Ishikawa (cell line): Measurements from ENCODE around the gene NTM.

Experiments
- CEBPB ChIP-seq: IDR thresholded peaks from 2 replicates; pipeline ENCODE4 v1.6.1; 2012
- EP300 ChIP-seq: IDR thresholded peaks from 2 replicates; pipeline ENCODE4 v1.6.1; 2012; ENCODE audit warnings: borderline replicate concordance
- FOXM1 ChIP-seq: IDR thresholded peaks from 2 replicates; pipeline ENCODE4 v1.6.1; 2012; ENCODE audit warnings: low read depth, borderline replicate concordance
- RAD21 ChIP-seq: IDR thresholded peaks from 2 replicates; pipeline ENCODE4 v1.6.1; 2012; ENCODE audit warnings: low read depth
- TAF1 ChIP-seq: IDR thresholded peaks from 2 replicates; pipeline ENCODE4 v1.6.1; 2012; ENCODE audit warnings: low read depth, mild to moderate bottlenecking
- YY1 ChIP-seq: IDR thresholded peaks from 2 replicates; pipeline ENCODE4 v1.6.1; 2012; ENCODE audit warnings: low read depth
- ZBTB7A ChIP-seq: IDR thresholded peaks from 2 replicates; pipeline ENCODE4 v1.6.1; 2012; ENCODE audit warnings: low read depth
- TF ChIP-seq, protein P1 (sequence below): IDR thresholded peaks from 2 replicates; pipeline ENCODE4 v1.6.1; 2012; ENCODE audit warnings: low read depth, mild to moderate bottlenecking

GRCh38 chr11:131703311-131703710 lies 332.9 kb downstream of the NTM start:
- TF ChIP-seq TAF1 (no peak), EP300 (no peak), FOXM1 (no peak), ZBTB7A (no peak), YY1 (no peak), RAD21 (no peak), CEBPB (no peak)
- TF ChIP-seq, protein P1, sequence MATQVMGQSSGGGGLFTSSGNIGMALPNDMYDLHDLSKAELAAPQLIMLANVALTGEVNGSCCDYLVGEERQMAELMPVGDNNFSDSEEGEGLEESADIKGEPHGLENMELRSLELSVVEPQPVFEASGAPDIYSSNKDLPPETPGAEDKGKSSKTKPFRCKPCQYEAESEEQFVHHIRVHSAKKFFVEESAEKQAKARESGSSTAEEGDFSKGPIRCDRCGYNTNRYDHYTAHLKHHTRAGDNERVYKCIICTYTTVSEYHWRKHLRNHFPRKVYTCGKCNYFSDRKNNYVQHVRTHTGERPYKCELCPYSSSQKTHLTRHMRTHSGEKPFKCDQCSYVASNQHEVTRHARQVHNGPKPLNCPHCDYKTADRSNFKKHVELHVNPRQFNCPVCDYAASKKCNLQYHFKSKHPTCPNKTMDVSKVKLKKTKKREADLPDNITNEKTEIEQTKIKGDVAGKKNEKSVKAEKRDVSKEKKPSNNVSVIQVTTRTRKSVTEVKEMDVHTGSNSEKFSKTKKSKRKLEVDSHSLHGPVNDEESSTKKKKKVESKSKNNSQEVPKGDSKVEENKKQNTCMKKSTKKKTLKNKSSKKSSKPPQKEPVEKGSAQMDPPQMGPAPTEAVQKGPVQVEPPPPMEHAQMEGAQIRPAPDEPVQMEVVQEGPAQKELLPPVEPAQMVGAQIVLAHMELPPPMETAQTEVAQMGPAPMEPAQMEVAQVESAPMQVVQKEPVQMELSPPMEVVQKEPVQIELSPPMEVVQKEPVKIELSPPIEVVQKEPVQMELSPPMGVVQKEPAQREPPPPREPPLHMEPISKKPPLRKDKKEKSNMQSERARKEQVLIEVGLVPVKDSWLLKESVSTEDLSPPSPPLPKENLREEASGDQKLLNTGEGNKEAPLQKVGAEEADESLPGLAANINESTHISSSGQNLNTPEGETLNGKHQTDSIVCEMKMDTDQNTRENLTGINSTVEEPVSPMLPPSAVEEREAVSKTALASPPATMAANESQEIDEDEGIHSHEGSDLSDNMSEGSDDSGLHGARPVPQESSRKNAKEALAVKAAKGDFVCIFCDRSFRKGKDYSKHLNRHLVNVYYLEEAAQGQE: no peak
